NCI-H2107 treated with DMSO at 0.1 percent for 48 hours (cell line): ENCODE results near the gene PBX1.
A peak's percentile ranks its signal among the peaks of the same experiment; 100 is the strongest.
"Not testable (repeated sequence)": the region's sequence is repeated elsewhere in the genome, so short reads cannot be mapped to it uniquely, and the experiment has no call there.

Experiments
- DNase-seq: peaks from one replicate; lab custom pipeline; 2025; ENCODE audit not compliant: unreplicated experiment; lab: John Stamatoyannopoulos, UW

PBX1 gene

DNA sequence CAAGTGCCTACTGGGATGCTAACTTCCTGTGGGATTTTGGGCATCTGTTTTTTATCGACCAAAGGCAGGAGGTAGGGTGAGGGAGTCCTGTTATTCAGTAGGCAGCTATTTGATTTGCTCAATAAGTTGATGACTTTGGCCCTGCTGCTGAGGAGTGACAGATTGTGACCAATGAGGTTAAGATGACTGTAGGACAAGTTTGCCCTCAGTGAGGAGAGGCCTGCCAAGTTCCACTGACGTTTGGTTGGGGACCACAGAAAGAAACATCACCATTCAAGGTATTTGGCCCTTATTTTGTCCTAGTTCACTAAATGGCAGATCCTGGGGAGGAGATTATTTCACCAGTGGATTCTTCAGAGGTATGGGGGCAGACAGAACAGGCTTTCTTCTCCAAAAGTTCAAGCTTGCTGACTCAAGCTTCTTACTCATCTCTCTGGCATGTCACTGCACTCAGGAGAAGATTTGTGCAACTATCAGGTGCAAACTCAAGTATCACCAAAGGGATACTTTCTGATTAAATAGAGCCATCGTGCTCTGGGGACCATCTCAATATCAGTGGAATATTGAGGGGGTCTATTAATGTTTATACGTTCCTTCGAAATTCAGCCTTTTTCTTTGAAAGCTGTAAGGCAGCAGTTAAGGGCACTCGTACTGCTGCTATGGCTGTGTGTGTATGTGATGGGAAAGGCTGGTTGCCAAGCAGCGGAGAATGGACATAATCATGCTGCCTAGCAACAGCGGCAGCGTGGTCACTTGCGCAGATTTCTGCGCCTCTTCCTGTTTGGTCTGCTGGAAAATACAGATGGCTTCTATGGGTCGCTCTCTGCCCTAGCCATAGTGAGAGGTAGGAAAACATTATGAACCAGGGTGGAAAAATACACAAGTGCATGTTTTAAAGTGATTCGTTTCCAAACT lies 78.7 kb downstream of the PBX1 start:
- peak; percentile 45 for DNase-seq

DNA sequence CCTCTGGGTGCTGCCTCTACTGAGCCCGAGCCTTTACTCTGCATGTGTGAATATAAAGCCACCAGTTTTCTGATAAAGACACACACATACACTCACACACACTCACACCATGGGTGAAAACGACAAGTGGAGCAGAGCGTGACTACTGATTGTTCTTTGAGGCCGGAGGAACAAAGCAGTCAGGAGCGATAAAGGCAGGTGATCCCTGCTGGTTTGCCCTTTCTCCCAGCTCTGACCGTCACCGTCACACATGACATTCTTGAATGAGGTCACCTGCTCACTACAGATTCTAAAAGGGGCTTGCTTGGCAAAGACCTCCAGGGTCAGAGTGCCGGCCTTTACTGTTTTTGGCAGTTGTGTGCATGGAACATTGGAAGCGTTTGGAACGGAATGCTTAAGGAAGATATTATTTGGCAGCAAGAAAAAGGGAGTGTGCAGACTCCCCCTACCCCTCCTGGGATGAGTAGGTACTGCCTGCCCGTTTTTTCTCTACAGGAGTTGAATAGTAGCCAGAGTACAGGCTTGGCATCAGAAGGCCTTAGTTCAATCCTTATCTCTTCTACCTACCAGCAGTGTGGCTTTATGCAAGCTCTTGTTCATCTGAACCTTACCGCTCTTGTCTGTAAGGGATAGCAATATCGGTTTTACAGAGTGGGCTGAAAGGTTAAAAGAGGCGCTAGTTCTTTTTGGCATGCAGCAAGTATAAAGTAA lies 79.7 kb downstream of the PBX1 start:
- peak; percentile 85 for DNase-seq

DNA sequence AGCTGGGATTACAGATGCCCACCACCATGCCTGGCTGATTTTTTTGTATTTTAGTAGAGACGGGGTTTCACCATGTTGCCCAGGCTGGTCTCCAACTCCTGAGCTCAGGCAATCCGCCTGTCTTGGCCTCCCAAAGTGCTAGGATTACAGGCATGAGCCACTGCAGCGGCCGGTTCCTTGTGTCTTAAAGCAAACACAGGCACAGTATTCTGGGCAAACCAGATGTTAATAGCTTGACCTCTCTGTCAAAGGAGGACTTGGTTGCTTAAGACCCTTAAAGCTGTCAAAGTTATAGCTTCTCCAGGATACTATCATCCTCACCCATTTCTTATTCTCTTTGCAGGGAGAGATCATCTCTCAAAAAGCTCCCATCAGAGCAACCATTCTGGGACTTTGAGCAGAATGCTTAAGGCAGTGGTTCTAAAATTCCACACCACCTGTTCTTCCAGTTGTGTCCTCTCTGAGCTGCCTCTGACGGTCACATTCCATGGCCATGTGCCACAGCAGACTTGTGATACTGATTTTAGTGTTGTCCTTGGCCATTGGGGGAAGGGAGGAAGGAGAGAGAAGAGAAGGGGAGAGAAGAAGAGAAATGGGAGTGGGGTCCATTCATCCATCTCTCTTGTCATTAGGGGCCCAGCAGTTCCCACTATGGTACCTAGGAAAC lies 81.8 kb downstream of the PBX1 start:
- DNase-seq = no peak

DNA sequence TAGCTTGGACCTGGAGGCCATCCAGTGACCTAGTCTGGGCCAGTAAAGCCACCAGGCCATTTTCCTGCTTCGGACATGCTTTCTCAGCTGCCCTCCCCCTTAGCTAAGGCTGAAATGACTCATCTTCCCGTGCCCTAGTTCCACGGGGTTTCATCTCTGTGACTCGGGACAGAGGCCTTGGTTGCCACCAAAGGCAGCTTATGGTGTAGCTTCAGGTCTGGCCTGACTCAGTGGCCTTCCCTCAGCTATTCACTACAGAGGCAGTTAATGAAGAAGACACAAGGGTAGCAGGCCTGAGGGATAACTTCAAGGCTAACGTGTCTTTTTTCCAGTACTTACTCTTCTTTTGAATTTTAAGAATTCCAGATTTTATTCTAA lies 82.4 kb downstream of the PBX1 start:
- DNase-seq = no peak

DNA sequence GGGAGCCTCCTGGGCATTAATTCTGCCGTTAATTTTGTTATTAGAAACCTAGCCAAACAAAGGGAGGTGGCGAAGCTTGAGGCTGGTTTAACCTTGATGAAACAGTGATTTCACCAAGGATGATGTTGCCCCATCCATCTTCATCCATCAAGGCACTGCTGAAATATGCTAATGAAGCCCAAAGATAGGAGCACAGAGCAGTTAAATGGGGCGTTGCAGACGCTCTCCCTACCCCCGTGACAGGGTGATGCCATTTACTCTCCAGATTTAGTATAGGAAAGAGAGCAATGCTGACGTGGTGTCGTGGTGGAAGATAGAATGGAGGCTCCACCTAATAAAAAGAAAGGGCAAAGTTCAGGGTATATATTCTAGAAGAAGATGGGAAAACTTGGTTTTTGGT lies 84.0 kb downstream of the PBX1 start:
- DNase-seq = no peak

DNA sequence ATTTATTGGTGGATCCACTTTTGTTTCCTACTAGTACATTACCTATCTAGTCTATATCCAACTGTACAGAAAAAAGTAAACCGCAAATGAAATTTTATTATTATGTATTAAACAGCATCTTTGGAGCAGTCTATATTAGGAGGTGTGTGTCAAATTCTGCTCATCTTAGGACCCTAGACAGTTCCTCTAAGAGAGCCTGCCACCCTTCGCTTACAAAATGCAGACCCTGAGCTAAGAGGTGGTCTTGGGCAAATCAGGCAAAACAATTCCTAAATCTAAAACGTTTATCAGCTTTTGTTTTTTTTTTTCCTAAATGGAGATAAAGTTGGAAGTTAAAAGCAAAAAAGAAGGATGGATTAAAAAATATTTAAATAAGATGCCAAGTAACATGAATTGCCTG lies 85.3 kb downstream of the PBX1 start:
- DNase-seq = no peak

DNA sequence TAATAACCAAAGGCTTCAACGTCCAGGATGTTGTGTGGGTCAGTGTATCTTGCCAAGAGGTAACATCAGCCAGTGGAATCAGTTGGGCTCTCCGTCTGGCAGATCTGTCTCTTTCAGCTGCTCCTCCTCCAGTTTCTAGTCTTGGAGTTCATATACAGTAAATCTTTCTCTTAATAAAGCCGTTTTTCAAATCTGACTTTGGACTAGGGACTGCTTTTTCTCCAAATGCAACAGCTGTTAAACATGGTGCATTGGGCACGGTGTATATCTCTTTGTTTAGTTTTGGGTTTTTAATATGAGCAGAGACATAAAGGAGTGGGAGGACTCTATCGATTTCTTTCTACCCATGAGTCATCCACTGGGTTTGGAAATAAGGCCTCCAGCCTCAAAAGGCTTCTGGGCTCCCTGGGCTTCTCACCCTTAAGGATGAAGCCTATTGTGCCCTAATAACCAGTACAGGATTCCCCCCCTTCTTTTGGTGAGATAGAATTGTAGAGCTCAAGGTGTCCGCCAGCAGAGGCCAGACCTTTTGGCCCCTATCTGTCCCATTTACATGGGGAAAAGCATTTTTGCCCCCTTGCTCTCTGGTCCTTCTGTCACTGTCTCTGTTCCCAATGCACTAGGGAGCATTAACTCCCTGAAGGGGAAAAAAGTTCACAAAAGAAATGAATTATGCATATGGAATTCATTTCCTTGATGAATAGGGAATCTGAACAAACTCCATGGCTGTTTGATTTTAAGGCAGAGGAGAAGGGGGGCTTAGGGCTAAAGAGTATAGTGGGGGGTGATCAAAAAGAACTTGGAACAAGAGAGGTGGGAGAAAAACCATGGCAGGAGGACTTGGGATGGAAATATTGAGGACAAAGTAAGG lies 86.0 kb downstream of the PBX1 start:
- peak; percentile 90 for DNase-seq

DNA sequence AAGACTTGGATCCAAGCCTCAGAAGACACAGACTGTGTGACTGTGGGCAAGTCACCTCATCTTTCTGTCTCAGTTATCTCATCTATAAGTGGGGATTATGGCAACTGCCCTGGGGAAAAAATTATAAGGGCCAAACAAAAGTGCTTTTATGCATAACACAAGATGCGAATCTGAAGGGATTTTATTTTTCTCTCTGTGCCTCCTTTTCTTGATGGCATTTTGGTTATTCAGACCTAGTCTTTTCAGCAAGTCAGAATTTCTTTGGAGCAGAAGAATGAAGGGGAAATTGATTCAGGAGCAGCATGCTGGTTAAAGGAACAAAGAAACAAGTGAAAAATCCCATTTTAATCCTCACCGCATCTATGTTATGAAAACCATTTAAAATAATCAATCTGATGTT lies 86.9 kb downstream of the PBX1 start:
- DNase-seq = no peak

DNA sequence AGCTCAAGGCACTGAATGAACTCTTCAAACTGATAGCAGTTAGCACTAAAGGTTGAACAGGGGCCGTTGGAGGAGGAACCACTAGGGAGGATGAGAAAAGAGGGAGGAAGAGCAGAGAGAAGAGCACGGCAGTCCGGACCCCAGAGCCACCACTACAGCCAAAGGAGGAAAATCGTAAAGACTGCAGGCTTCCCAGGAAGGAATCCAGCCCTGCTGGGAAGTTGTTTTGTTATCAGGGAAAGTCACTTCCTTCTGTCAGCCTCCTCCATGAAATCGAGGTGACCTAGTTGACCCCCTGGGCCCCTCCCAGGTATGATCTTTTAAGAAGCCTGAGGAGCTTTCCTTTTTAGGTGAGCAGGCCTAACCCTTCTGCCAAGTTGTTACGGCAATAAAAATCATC lies 88.2 kb downstream of the PBX1 start:
- no peak for DNase-seq

DNA sequence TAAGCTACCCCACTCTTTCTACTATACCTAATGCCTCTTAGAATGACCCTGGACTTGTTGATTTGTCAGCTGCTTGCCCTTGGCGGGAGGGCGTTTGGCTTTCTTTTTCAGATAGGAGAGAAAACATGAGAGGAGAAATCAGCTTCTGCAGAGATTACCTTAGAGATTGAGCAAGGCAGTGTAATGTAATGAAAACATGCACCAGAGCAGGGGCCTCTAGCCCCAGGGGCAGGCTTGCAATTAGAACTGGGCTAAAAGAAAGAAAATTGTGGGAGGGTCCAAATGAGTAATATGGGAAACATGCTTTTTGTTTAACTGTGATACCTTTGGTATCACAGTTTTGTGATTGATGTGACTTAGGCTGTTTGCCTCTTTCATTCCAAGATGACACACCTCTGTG lies 89.7 kb downstream of the PBX1 start:
- DNase-seq = no peak

DNA sequence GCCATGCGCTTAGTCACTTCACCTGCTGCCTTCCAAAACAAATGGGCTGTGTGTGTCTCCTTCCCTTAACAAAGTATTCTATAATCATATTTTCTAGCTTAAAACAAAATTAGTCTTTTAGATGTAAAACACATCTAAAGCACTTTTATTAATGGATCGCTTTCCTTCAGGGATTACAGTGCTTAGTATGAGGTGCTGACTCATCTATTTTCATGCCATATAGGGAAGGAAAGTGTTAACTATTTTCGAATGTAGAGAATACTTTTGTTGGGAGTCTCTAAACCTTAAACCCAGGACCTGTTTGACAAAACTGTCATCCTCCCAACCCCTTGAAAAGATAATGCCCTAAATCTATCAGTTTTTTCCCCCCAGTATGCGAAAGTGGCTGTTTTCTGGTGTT lies 90.2 kb downstream of the PBX1 start:
- no peak for DNase-seq

DNA sequence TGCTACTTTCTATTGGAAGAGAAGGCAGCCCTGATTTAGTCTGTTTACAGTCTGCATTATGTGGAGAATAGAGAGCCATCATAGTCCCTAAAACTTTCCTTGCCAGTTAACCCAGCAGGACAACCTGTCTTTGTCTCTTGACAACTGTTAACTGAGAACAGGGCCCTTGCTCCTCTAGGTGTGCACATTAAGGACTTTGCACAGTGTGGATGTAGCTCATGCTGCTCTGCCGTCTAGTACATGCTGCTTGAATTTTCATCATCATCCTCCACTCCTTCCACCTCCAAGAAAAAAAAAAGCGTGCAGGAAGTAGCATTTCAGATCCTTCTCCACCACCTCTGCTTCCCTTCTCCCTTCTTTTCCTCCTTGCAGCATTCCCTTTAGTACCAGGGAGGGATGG lies 91.5 kb downstream of the PBX1 start:
- DNase-seq = no peak

DNA sequence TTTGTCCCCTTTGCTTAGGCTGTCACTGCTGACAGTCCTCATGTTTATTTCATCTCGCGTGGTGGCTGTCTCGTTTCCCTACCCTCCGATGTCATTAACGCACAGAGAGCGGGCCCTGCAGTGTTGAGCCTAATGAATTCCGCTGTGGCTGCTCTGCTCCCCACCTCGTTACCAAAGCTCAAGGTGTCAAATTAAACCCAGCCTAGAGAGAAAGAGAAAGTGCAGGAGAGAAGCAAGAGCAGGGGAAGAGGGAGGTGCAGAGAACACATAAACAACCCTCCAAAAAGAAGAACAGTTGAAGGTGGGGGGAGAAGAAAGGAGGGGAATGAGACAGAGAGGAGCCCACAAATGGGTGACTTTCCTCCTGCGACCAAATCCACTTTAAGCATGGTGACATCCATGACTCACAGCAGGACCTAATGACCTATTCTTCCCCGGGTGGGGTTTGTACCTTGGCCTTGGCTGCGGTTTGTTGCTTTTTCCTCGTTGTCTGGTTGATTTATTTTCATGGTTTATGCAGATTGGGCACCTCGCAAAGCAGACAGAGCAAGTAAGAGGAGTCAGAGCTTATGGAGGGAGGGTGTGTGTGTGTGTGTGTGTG lies 92.5 kb downstream of the PBX1 start:
- DNase-seq = peak; percentile 93

DNA sequence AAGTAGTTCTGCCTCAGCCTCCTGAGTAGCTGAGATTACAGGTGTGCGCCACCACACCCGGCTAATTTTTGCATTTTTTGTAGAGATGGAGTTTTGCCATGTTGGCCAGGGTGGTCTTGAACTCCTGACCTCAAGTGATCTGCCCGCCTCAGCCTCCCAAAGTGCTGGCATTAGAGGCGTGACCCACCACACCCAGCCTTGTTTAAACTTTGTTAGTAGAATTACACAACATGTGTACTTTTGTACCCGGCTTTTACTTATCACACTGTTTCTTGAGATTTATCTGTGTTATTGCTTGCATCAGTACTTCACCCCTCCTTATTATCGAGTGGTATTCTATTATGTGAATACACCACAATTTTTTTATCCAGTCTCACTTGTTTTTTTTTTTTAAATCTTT lies 94.0 kb downstream of the PBX1 start:
- not testable (repeated sequence) for DNase-seq

DNA sequence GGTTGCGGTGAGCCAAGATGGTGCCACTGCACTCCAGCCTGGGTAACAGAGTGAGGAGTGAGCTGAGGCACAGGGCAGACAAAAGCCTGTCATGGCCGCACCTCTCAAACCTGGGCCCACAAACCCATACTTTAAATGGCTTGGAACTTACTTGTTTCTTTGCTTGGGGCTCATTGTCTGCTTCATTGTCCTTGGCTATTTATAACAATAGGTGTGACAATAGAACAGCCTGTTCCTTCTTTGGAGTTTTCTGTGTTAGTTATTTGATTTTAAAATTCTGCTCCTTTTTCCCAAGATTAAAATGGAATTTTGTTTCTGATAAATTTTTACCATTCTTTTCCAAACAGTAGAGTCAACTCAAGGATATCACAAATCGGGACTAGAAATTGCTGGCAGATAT lies 94.7 kb downstream of the PBX1 start:
- DNase-seq = no peak

DNA sequence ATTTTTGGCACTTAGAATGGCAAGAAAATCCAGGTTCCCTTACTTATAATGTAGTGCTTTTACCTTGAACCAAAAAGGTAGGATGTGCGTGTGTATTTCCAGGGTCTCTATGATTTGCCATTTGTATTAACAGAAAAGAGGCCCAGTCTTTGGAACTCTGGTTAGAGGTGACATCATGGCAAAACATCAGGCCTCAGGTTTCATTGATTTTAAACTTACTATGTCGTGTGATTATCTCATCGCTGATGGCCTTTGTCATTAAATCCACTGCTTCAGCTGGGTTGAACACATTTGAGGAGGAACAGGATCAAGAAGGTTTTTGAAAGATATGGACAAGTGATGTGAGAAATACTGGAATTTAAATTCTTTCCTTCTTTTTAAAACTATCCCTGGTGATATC lies 95.2 kb downstream of the PBX1 start:
- no peak for DNase-seq

DNA sequence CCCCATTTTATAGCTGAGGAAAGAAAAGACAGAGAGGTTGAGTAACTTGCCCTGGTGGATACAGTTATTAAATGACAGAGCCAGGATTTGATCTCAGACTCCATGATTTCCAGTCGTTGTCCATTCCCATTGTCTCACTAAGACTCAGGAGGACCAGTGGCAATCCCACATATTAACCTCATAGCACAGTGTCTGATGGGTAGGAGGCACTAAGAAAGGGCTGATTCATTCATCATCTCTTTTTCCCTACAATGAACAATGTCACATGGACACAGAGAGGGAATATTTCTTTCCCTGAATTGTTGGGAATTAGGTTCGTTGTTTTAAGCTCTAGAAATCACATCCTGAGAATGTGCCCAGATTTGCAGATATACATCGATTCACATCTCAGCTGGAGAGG lies 99.9 kb downstream of the PBX1 start:
- no peak for DNase-seq

DNA sequence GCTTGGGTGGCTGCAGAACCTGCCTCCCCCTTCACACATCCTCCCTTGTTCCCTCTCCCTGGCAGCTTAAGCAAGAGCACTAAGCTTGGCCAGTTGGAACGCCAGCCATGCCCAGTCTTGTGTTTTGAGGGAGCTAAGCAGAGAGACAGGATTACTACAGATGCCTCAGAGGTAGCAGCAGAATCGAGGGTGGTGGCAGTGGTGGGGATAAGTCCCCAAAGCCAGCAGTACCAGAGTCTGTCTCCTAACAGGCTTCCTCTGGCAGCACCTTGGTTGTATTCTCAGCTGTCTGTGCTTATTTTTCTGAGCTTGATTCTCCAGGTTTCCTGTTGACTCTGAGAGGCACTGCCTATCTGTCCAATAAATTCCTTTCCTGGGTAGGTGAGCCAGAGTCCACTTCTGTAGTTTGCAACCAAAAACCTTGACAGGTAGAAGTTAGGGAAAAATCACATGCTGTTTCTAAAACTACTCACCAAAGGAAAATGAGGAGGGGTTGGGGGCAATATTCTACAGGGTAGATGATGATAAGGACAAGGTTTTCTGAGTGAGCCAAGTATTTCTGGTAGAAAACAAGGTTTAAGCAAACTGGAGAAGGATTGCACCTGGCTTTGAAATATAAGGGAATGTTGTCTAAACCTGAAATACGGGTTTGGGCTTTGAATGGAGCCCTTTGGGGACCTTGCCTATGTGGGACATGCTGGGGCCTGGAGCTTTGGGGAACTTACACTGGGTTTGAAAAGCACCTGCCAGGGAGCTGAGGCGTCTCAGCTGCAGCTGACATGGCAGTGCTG lies 100.8 kb downstream of the PBX1 start:
- DNase-seq = no peak

DNA sequence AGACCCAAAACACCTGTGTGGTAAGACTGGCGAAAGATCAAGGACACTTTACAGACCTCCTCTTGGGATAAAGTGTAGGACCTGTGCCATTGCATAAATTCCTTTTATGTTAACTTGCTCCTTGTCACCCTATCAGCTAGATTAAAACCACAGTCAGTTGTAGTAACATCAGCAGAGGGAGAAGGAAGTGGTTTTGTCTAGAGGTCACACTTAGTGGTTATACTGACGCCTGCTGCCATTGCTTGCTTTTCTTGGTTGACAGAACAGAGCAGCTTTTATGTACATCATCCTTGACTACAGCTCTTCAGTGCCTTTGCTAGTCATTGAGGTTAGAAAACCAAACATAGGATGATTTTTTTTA lies 101.4 kb downstream of the PBX1 start:
- peak; percentile 93 for DNase-seq

DNA sequence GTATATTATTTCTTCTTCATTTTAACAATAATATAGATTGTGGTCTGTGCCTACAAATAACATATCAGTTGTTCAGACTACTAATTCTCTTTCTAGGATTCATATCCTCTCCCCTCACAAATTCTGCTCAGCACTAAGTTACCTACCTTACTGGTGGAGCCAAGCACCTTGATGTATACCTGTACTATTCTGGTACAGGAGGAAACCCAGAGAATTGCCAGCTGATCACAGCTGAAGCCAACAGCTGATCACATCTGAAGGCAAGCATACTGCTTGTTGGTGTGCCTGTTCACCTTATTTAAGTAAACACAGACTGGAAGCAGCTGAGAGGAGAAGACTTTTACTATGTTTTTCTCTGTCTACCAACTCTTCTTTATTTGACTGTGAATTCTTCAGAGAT lies 101.8 kb downstream of the PBX1 start:
- DNase-seq = no peak
